Fibroblast of skin of right biceps (primary cell): ENCODE measurements around the gene GLI3.

Experiments used
- DNase-seq: peaks from one replicate; pipeline ENCODE4 v3.0.0-alpha.2; 2013

Gene GLI3

DNA sequence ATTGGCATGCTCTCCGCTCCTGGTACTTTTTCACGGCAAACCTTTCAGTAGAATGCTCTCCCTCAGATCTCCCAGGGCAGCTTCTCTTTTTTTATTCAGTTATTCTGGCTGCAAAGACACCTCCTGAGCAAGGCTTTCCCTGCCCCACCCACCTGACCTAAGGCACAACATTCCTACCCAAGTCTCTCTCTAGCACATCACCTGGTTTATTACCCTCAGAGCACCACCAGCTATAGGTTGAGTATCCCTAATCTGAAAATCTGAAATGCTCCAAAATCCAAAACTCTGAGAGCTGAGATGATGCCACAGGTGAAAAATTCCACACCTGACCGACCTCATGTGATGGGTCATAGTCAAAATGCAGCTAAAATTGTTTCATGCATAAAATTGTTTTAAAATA lies 99.6 kb downstream of the GLI3 start:
- DNase-seq: no peak

- DNase-seq: no peak
Observed at GRCh38 chr7:42135728-42136127, 101.3 kb downstream of the GLI3 start.

DNA sequence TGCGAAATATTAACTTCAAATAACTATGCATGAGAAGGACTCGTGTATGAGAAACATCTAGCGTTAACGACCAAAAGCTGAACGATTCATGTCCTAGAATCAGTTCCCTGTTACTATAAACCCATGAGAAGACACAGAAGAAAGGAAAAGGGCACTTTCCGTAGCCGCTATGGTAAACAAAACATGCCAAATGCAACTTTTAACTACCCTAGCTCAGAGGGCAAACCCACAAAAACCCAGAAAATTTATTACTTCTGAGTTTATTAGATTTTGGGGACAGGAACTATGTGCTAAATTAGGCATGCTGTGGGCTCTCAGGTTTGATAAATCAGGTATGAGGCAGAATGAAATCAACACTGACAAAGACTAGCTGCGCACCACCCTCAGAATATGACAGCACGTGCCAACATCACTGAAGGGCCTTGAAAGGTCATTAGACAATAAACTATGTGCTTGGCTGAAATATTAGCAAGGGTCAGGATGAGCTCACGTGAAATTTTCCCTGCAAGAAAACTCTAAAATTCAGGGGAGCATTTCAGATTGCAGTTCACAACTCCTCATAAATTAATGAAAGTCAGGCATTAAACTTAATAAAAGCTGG lies 102.6 kb downstream of the GLI3 start:
- DNase-seq: no peak

- DNase-seq: no peak
Observed at GRCh38 chr7:42133321-42133720, 103.7 kb downstream of the GLI3 start.

DNA sequence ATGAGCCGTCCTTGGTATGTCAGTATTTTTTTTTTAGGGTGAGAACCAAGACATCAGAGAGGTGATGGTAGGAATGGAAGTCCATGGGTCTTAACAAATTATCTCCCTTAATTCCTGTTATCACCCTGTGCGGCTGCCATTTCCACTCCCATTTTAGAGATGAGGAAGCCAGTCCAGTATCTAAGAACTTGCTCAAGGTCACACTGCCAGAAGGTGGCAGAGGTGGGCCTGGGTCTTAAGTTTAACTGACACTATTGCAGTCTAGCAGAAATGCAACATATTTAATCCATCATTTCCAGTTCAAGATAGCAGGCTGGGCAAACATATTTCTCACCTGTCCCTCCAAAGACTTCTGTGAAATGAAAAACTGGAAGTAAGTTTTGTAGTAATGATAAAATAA lies 108.3 kb downstream of the GLI3 start:
- DNase-seq: peak; percentile 40

- no peak for DNase-seq
Observed at GRCh38 chr7:42127232-42127622, 109.8 kb downstream of the GLI3 start.

DNA sequence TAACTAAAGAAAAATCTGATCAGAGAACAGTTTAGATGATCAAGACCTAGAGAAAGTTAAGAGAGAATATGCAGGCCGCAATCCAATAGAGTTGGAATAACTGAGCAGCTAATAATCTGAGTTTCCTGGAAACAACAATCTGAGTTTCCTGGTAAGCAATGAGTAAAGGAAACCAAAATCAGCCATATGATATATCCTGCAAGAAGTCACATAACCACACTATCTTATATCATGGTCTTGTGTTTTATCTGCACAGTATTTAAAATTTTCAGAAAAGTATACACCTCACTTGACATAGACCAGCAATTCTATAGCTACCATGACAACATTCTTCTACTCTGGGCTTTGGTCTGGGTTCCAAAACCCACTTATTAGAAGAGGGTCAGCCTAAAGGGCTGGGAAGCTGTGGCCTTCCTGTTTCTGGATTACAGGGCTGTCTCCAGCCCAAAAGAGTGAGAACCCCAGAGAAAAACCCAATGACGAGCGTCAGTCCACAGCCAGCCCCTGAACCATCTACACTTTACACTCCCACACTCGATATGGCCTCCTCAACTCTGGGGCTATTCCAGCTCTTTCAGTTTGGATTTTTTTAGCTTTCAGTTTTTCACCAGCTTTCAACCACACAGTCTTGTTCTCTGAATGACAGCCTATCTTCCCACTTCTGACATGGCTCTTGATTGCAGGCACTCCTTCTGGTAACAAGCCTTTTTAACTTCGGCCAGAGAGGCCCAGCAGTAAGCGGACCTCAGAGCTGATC lies 110.4 kb downstream of the GLI3 start:
- DNase-seq: no peak

DNA sequence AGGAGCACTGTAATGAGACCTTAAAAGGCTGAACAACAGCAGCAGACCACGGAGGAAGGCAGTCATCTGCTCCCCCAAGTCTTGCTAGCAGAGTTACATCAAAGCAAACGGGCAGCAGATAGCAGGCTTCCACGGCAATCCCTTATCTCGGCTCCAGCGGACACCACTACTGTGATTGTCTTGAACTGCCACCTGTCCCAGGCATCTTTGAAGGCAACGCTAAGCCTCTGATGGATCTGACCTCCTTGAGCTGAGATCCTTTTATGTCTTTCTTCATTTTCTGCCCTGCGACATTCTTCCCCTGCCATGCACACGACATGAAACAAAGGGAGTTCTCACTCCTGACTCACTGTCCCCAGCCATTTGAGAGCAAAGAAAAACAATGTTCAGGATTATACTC lies 111.7 kb downstream of the GLI3 start:
- DNase-seq: no peak

GRCh38 chr7:42123716-42124115 lies 113.3 kb downstream of the GLI3 start:
- DNase-seq: no peak

GRCh38 chr7:42120191-42120590 lies 116.8 kb downstream of the GLI3 start:
- DNase-seq: no peak

GRCh38 chr7:42117201-42117600 lies 119.8 kb downstream of the GLI3 start:
- DNase-seq: no peak

DNA sequence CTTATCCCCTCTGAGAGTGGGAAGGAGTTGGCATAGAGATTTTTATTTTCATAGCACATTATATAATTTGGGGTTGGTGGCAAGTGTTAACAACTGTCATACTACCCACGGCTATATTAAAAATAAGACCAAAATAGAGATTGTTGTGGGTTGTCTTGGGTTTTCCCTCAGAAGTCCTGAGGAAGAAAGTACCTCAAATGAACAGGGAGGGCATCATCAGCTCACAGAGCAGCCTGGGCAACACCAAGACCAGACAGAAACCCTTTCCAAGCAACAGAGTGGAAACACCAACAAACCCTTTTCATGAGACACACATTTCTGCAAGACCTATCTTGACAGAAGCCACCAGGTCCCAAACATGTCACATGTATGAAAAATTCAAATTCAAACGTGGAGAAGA lies 121.2 kb downstream of the GLI3 start:
- no peak for DNase-seq

DNA sequence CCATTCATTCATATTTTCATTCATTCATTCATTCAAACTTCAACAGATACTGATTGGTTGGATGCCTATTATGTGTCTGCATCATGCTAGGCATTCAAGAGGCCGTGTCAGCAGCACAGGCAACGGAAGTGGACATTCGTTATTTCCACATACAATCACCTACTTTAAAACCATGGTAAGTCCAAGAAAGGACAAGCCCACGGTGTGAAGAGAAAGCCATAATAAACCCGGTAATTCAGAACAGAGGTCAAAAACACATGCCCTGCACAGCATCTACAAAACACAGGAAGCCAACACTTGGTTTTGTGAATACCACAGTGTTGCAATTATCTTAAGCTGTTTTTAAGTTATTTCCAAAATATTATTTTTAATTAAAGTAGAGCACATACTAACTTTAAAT lies 126.7 kb downstream of the GLI3 start:
- DNase-seq: no peak

GRCh38 chr7:42108803-42109528 lies 128.0 kb downstream of the GLI3 start:
- no peak for DNase-seq

- DNase-seq: peak; percentile 88
Observed at GRCh38 chr7:42107484-42108240, 129.3 kb downstream of the GLI3 start.

DNA sequence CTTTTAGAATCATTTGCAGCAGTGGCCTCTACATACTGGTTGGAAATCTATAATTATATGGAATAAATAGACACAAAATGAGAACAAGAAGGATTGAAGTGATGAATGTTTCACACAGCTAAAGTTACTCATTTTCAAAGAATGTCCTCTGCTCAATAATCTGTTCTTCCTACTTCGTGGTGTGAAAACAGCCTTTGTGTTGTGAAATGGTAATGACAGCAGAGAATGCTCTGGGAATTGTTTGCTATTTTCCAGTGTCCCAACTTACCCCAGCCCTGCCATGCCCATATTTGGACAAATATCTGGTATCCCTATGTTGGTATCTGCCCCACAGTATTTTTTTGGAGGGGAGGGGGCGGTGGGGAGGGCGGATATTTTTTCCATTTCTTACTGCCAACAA lies 130.4 kb downstream of the GLI3 start:
- DNase-seq: peak; percentile 46

DNA sequence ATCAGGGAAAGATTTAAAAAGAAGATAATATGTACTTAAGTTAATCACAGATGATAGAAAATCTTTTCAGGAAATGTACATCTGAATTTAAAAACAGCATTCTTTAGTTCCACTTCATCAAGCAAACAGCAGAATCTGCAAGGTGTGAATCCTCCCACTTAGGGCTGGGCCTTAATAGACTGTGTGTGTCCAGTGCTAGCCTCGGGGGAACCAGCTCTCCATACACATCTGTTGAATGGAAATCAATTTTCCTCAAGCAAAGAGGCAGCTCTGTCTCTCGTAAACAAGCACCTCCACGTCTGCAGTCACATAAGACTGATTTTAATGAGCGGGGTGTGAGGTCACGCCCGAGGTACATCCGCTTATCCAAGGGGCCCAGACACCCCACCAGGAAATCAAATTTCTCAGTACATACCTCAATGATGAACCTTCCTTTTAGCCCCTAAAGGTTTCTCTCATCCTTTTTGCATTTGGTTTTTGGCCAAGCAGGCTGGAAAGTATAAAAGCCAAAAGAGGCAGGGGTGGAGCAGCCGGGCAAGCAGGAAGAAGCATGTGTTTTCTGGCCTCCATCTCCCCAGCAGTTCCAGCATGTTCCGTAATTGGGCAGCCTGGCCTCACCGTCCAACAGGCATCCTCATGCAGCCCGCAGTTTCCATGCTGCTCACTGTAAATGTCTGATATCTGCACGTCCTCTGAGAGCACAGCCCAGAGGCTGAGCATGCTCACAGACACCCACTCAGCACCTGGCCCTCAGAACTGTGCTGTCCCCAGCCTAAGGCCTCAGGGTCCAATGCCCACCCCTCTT lies 131.3 kb downstream of the GLI3 start:
- DNase-seq: no peak

- no peak for DNase-seq
Observed at GRCh38 chr7:42104694-42105093, 132.3 kb downstream of the GLI3 start.

DNA sequence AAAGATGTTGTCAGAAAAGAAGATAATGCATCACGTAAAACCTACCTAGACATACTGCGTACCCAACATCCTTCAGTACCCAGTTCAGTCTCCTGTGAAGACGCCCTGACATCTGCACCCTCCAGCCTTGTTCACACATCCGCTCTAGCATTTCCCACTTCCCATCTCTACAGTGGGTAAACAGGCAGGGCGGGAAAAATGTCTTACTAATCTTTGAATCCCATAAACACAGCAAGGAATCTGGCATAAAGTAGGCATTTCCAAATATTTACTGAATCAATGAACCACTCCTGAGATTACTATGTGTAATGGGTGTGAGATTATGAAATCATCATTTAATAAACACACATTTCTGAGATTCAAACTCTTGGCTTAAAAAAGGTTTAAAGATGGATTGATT lies 132.8 kb downstream of the GLI3 start:
- no peak for DNase-seq

DNA sequence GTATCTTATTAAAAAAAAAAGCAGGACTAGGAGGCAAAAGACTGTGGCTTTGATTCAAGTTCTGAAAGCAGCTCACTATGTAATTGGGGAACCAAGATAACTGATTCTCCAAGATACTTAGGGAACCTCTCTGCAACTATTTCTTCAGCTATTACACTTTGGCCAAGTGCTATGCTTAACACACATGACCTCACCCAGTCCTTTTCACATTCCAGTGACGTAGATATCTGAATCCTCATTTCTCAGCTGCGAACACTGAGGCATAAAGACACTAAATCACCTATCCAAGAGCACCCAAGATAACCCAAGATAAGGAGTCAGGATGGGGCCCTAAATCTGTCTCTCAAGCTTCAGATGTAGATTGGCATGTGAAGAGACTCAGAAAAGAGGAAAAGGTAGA lies 133.6 kb downstream of the GLI3 start:
- DNase-seq: no peak

DNA sequence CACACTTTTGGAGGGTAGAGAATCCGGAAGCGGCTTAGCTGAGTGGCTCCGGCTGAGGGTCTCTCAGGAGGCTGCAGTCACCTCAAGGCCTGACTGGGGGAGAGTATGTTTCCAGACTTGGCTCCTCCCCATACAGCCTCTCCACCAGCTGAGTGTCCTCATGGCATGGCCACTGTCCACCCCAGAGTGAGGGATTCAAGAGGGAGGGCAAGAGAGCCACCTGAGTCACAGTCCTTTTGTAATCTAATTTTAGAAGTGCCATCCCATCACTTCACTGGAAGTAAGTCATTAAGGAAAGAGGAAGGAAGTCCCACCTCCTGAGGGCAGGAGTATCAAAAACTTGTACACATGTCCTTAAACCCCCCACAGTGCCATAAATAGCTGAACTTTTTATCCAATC lies 134.0 kb downstream of the GLI3 start:
- no peak for DNase-seq

DNA sequence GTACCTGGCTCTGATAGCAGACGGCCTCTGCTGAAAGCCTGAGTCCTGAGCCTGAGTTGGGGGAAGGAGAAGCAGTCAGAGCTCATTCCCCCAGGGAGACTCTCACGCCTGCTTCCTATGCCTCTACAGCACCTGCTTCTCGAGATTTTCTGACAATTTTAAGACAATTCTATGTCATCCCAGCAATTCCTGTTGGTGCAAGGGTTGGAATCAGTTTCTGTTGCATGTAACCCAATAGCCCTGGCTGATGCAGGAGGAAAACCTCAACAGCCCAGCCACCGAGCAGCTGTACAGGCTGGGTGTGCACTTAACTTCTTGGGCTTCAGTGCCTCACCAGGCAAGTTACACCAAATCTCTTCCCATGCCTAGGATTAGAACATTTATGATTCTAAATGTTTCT lies 134.7 kb downstream of the GLI3 start:
- DNase-seq: no peak

- no peak for DNase-seq
Observed at GRCh38 chr7:42100156-42100508, 136.9 kb downstream of the GLI3 start.
